Muscle of leg (tissue), 11 donors: ENCODE data around the gene DMP1. TPM values are rescaled to one million over a fixed set of nuclear protein-coding genes. Genes with fewer than 3 reads are reported as not detected.

Experiments used
- DNase-seq: peaks from one replicate; pipeline ENCODE4 v3.0.0; 2013
- H3K27ac ChIP-seq: one replicate; pipeline ENCODE4 v1.5.1; 2013; ENCODE audit warnings: mild to moderate bottlenecking, low read length, control low read depth
- H3K27me3 ChIP-seq: one replicate; pipeline ENCODE4 v1.6.1; 2013; ENCODE audit warnings: low read length; ENCODE audit not compliant: control insufficient read depth, insufficient read depth
- H3K36me3 ChIP-seq: one replicate; pipeline ENCODE4 v1.6.1; 2013; ENCODE audit warnings: low read length; ENCODE audit not compliant: control insufficient read depth, insufficient read depth
- H3K4me1 ChIP-seq: one replicate; pipeline ENCODE4 v1.6.1; 2013; ENCODE audit warnings: low read length; ENCODE audit not compliant: control insufficient read depth, insufficient read depth
- H3K4me3 ChIP-seq: one replicate; pipeline ENCODE4 v1.5.1; 2013; ENCODE audit warnings: low read length, control low read depth
- H3K9me3 ChIP-seq: replicated peaks from 2 replicates; pipeline ENCODE4 v1.6.1; 2013; ENCODE audit warnings: low read depth, low read length; ENCODE audit not compliant: control insufficient read depth
- WGBS: methylation state at CpG from one replicate; pipeline ENCODE4 v1.1.5; 2013; ENCODE audit warnings: missing lambda C conversion rate; ENCODE audit not compliant: insufficient coverage; 5-methylcytosine and 5-hydroxymethylcytosine counted together
- polyA plus RNA-seq, 8 donors: library from polyadenylated mRNA; unstranded; fragments of 120-200 nt; gene quantifications; one replicate each; pipeline versions ENCODE4 v1.2.1 to v1.2.3, GENCODE V29; 2013; ENCODE audit warnings: inconsistent platforms in 1 of 8, low replicate concordance in 1 of 8; ENCODE audit not compliant: insufficient read length in 8 of 8, insufficient read depth in 1 of 8
- total RNA-seq: library from RNA; stranded (reverse); fragments of 120-200 nt; gene quantifications from one replicate; pipeline ENCODE4 v1.2.4, GENCODE V29; 2013

Gene DMP1
- total and polyA plus RNA-seq, 9 donors, result 0.04 to 0.07 (median 0.06) TPM; not detected in 5

DNA sequence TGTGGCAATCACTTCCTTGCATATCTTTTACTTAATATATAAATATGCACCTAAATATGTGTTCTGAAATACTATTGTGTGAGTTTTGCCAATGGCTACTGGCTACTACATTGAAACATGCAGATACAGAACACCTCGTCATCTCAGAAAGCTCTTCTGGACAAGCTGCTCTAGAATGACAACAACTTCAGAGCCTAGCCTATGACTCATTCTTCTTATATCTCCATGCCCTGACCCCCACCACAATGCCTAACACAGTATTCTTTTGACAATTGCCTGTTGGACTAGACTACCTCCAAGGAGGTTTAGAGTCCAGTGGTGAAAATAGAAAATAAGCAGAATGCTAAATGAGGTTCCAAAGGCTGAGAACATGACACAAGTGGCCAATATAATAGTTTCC lies 17.6 kb upstream of the DMP1 start:
- no peak for DNase-seq
- WGBS, result no CpG with 5 or more reads among the region's 1 CpG

DNA sequence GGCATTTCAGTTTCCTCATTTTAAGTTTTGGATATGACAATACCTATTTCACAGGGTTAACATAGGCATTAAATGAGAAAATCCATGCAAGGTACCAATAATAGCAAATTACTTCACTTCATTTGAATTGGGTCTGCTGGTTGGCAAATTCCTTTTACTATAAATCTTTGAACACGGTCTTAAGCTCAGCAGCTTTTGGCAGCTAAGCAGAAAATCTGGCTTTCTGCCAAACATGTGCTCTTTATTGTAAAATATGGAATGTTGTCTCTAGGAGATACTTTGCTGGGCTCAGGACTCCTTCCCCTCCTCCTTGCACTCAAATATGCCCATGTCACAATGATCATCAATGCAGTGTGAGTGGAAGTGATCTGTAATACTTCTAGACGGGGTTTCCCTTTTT lies 16.8 kb upstream of the DMP1 start:
- Histone ChIP-seq H3K27ac (no peak overlapping the region), H3K4me1 (peaks cover 5% of the 10 kb centered on the region), H3K9me3 (no peaks in the 10 kb centered on the region), H3K36me3 (no peaks in the 10 kb centered on the region), H3K4me3 (no peak overlapping the region), H3K27me3 (no peaks in the 10 kb centered on the region)
- peak; percentile 86 for DNase-seq
- no CpG with 5 or more reads among the region's 2 CpGs for WGBS

More for the DNA sequence above, 17.6 kb upstream of the DMP1 start:
- no peak overlapping the region for H3K27ac ChIP-seq
- no peaks in the 10 kb centered on the region for H3K27me3 ChIP-seq
- no peaks in the 10 kb centered on the region for H3K36me3 ChIP-seq
- H3K9me3 ChIP-seq, result no peaks in the 10 kb centered on the region
- no peak overlapping the region for H3K4me3 ChIP-seq
- peaks cover 5% of the 10 kb centered on the region for H3K4me1 ChIP-seq

DNA sequence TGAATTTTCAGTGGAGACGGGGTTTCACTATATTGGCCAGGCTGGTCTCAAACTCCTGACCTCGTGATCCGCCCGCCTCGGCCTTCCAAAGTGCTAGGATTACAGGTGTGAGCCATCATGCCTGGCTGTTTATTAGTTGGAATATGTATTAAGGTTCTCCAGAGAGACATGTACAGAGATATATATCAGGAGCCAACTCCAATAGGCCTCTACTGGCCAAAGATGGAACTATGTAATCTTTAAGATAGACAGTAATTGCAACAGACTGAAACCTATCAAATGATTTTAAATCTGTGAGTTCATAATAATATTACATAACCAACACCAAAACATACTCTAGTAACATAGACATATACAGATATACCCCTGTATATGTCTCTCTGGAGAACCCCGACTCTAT lies 5.8 kb upstream of the DMP1 start:
- Histone ChIP-seq H3K27ac (no peak overlapping the region), H3K36me3 (no peaks in the 10 kb centered on the region), H3K9me3 (peaks cover 2% of the 10 kb centered on the region), H3K4me3 (no peak overlapping the region), H3K27me3 (no peaks in the 10 kb centered on the region), H3K4me1 (no peaks in the 10 kb centered on the region)
- no peak for DNase-seq
- WGBS, result 83% methylated on average over 1 of the region's 6 CpGs

DNA sequence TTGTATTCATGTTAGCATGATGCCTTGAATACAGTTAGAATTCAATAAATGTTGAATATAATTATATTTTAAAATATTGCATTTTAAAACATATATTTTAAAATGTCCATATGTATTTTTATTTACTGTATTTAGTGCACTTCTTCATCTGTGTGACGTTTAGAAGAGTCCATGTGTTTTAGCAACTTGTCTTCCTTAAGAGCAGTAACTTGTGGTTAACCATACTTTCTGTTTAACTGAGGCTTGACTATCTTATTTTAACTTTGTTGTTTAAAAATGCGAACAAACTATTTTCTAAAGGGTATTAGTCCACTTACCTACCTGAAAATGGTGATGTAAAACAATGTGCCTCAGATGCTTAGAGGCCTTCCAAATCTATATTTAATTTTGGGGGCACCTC lies 858 bp downstream of the DMP1 start:
- DNase-seq, result no peak
- Histone ChIP-seq H3K27ac (no peak overlapping the region), H3K4me1 (no peaks in the 10 kb centered on the region), H3K27me3 (no peaks in the 10 kb centered on the region), H3K4me3 (no peak overlapping the region), H3K36me3 (no peaks in the 10 kb centered on the region), H3K9me3 (no peaks in the 10 kb centered on the region)
- WGBS, result no CpG with 5 or more reads among the region's 2 CpGs

DNA sequence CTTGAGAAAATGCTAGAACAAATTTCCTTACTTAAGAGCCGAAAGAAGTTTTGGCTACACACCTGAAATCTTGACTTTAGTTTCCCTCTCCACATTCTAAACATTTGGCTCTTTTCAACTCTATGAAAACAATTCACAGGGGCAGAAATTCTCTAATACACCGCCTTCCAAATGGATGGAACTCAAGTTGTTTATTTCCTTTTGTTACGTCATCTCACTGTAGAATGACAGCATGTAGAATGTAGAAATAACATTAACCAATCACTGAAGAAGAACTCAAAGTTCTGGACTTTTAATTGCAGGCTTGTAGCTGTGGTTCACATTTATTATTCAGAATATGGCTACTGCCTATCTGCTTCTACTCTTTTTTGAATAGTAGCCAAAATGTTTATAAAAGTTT lies 1.9 kb downstream of the DMP1 start:
- H3K27ac ChIP-seq, result no peak overlapping the region
- H3K27me3 ChIP-seq, result no peaks in the 10 kb centered on the region
- H3K4me1 ChIP-seq, result no peaks in the 10 kb centered on the region
- DNase-seq, result no peak
- no peaks in the 10 kb centered on the region for H3K9me3 ChIP-seq
- no peak overlapping the region for H3K4me3 ChIP-seq
- WGBS, result 83% methylated on average over 1 of the region's 3 CpGs
- H3K36me3 ChIP-seq, result no peaks in the 10 kb centered on the region

DNA sequence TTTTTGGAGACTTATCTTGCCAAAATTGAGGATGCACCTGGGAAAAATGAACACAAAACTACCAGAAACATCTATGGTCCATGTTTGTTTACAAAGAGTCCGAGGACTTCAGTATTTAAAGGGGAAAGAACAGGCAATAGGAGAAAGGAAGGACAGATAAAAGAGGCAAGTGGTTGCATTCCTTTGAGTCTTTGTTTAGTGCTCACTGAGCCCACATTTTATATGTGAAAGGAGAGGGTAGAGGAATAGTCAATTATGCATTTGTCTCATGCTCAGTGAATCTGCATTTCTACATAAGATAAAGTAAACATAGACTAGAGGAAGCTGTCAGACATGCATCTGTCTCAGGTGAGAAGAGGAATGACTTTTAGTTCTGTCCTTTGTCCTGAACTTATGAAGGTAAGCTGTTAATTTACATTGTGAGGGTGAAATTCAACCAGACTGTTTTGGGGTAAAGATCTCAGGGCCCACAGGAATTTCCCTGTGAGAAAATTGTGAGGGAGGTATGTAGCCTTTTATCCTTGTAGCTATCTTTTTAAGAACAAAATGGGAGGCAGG lies 4.5 kb downstream of the DMP1 start:
- H3K36me3 ChIP-seq, result no peaks in the 10 kb centered on the region
- no peaks in the 10 kb centered on the region for H3K27me3 ChIP-seq
- no peak overlapping the region for H3K27ac ChIP-seq
- WGBS, result 80% methylated on average over 1 of the region's 1 CpG
- DNase-seq, result no peak
- H3K4me1 ChIP-seq, result no peaks in the 10 kb centered on the region
- no peaks in the 10 kb centered on the region for H3K9me3 ChIP-seq
- H3K4me3 ChIP-seq, result no peak overlapping the region

DNA sequence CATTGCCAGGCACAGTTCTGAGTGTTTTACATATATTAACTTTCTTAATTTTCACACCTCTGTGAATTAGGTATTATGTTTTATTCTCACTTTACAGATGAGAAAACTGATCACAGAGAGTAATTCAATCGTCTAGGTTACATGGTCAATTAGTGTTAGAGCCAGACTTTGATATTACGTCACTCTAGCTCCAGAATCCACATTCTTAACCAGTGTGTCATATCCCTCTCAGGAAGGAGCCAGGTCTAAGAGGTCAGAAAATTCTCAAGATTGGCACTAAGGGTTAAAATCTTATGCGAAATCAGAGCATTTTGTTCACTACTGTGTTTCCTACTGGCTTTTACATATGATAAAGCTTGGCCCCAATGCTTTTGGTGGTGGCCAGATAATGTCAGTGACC lies 7.4 kb downstream of the DMP1 start:
- WGBS, result 67% methylated on average over 1 of the region's 3 CpGs
- Histone ChIP-seq H3K4me1 (no peaks in the 10 kb centered on the region), H3K27ac (no peak overlapping the region), H3K9me3 (no peaks in the 10 kb centered on the region), H3K27me3 (no peaks in the 10 kb centered on the region), H3K36me3 (no peaks in the 10 kb centered on the region), H3K4me3 (no peak overlapping the region)
- no peak for DNase-seq

DNA sequence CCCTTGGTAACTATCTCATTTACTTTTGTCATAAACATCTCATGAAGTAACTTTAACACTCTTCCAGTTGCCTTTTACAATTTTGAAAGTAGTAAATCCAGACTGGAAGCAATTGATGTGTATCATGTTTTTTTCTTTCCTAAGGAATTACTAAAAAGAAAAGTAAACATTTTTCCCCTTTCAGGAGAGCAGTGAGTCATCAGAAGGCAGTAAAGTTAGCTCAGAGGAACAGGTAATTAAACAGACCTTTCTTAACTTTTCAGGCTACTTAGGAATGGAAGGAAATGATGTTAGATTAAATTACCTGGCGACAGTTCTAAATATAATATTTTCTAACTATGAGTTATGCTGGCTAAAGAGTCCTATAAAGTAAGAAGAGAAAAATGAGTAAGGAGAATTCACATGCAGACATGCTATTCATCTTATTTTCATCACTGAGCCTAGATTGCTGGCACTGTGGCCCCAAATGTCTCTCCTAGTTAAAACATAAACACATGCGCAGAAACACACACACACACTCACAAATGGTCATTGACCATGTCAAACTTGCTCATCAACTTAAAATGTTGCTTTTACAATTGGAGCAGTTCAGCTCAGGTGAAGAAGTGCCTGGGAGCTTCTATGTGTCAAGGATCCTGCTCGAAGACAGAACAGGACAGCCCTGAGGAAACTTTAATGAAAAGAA lies 9.3 kb downstream of the DMP1 start:
- 78% methylated on average over 1 of the region's 3 CpGs for whole genome bisulfite sequencing
- DNase-seq, result peak; percentile 22
- H3K36me3 ChIP-seq, result no peaks in the 10 kb centered on the region
- H3K4me3 ChIP-seq, result no peak overlapping the region
- H3K9me3 ChIP-seq, result no peaks in the 10 kb centered on the region
- H3K4me1 ChIP-seq, result no peaks in the 10 kb centered on the region
- no peak overlapping the region for H3K27ac ChIP-seq
- H3K27me3 ChIP-seq, result no peaks in the 10 kb centered on the region

DNA sequence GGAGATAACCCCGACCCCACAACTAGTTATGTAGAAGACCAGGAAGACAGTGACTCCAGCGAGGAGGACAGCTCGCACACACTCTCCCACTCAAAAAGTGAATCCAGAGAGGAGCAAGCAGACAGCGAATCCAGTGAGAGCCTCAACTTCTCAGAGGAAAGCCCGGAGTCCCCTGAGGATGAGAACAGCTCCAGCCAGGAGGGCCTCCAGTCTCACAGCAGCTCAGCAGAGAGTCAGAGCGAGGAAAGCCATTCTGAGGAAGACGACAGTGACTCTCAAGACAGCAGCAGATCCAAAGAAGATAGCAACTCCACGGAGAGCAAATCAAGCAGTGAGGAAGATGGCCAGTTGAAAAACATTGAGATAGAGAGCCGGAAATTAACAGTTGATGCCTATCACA lies 12.8 kb downstream of the DMP1 start:
- Histone ChIP-seq H3K27me3 (no peaks in the 10 kb centered on the region), H3K4me1 (no peaks in the 10 kb centered on the region), H3K36me3 (no peaks in the 10 kb centered on the region), H3K4me3 (no peak overlapping the region), H3K27ac (no peak overlapping the region), H3K9me3 (no peaks in the 10 kb centered on the region)
- WGBS, result 80% methylated on average over 4 of the region's 9 CpGs
- no peak for DNase-seq

DNA sequence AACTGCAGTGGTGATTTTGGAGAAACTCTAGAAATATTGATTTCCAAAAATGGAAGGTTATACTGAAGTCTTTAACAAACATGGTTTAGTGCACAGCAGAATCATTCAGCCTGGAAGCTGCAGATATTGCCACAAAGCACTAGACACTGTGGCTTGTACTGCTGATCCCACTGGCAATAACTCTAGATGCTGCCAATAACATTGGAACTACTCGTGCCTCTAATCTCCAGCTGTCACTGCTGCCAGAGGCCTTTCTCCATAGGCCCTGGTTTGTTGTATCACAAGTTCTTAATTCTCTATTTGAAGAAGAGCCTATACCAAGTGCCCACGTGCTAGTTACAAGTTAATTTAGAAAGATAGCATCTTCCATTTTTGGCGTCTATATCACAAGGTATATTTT lies 19.3 kb downstream of the DMP1 start:
- Histone ChIP-seq H3K36me3 (no peaks in the 10 kb centered on the region), H3K27ac (no peak overlapping the region), H3K9me3 (peaks cover 13% of the 10 kb centered on the region), H3K4me1 (no peaks in the 10 kb centered on the region), H3K4me3 (no peak overlapping the region), H3K27me3 (no peaks in the 10 kb centered on the region)
- WGBS, result no CpG with 5 or more reads among the region's 3 CpGs
- peak; percentile 22 for DNase-seq

DNA sequence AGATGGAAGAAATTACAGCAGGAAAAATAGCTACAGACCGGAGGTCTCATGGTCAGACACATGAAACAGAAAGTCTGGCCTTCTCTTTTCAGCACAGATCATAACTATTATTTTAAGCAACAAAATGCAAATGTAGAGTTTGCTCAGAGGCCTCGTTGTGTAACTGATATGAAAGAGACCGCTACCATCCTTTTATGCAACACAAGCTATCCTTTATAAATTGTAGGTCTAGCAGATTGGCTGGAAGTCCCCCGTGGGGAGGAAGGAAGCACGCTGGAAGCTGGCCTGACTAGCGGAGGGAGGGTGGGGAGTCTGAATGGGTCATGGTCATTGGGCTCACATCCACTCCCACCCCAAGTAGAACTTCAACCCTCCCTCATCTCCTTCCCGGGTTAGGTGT lies 27.7 kb downstream of the DMP1 start:
- no CpG with 5 or more reads among the region's 7 CpGs for WGBS
- Histone ChIP-seq H3K27me3 (no peaks in the 10 kb centered on the region), H3K27ac (peak overlapping the region; percentile 32), H3K9me3 (peaks cover 11% of the 10 kb centered on the region), H3K36me3 (no peaks in the 10 kb centered on the region), H3K4me3 (no peak overlapping the region), H3K4me1 (peaks cover 6% of the 10 kb centered on the region)
- DNase-seq, result peak; percentile 57
